HPDE6-E6E7 (cell line): ENCODE results near the gene GPRIN2.
"Not testable (repeated sequence)": the region's sequence is repeated elsewhere in the genome, so short reads cannot be mapped to it uniquely, and the experiment has no call there.

Source experiments
- DNase-seq: peaks from one replicate; pipeline ENCODE4 v3.0.0; 2011; ENCODE audit warnings: missing footprints; ENCODE audit errors: extremely low spot score

Gene GPRIN2

GRCh38 chr10:46537309-46537708 is 19.1 kb downstream of the GPRIN2 start:
- DNase-seq, result no peak

- DNase-seq, result no peak
These were observed 19.7 kb downstream of the GPRIN2 start for GRCh38 chr10:46536781-46537180.

GRCh38 chr10:46536171-46536570 is 20.3 kb downstream of the GPRIN2 start:
- DNase-seq, result no peak

GRCh38 chr10:46534828-46535524 is 21.5 kb downstream of the GPRIN2 start:
- DNase-seq, result no peak

GRCh38 chr10:46532256-46532655 is 24.2 kb downstream of the GPRIN2 start:
- DNase-seq, result not testable (repeated sequence)

GRCh38 chr10:46530249-46531186 is 25.9 kb downstream of the GPRIN2 start:
- no peak for DNase-seq

GRCh38 chr10:46529742-46530141 is 26.7 kb downstream of the GPRIN2 start:
- not testable (repeated sequence) for DNase-seq

- DNase-seq, result no peak
These were observed 27.5 kb downstream of the GPRIN2 start for GRCh38 chr10:46528675-46529615.

GRCh38 chr10:46528171-46528671 is 28.2 kb downstream of the GPRIN2 start:
- no peak for DNase-seq

- no peak for DNase-seq
These were observed 29.1 kb downstream of the GPRIN2 start for GRCh38 chr10:46527241-46527811.

- peak; percentile 71 for DNase-seq
These were observed 29.8 kb downstream of the GPRIN2 start for GRCh38 chr10:46526682-46527038.

- no peak for DNase-seq
These were observed 30.4 kb downstream of the GPRIN2 start for GRCh38 chr10:46525824-46526681.

GRCh38 chr10:46525177-46525823 is 31.2 kb downstream of the GPRIN2 start:
- DNase-seq, result peak; percentile 86

GRCh38 chr10:46524472-46525176 is 31.8 kb downstream of the GPRIN2 start:
- DNase-seq, result peak; percentile 77

- peak; percentile 84 for DNase-seq
These were observed 32.4 kb downstream of the GPRIN2 start for GRCh38 chr10:46523962-46524471.

- DNase-seq, result peak; percentile 99
These were observed 33.1 kb downstream of the GPRIN2 start for GRCh38 chr10:46523119-46523961.

- no peak for DNase-seq
These were observed 34.0 kb downstream of the GPRIN2 start for GRCh38 chr10:46522295-46523118.
